GM18519 (cell line): ENCODE data around the gene KLC4.

ENCODE experiments used
- ATAC-seq: cut with Tn5 transposase; IDR thresholded peaks from one replicate; pipeline ENCODE4 v1.9.1; 2021; ENCODE audit warnings: mild to moderate bottlenecking, moderate library complexity; ENCODE audit not compliant: unreplicated experiment, low FRiP score

KLC4 gene

DNA sequence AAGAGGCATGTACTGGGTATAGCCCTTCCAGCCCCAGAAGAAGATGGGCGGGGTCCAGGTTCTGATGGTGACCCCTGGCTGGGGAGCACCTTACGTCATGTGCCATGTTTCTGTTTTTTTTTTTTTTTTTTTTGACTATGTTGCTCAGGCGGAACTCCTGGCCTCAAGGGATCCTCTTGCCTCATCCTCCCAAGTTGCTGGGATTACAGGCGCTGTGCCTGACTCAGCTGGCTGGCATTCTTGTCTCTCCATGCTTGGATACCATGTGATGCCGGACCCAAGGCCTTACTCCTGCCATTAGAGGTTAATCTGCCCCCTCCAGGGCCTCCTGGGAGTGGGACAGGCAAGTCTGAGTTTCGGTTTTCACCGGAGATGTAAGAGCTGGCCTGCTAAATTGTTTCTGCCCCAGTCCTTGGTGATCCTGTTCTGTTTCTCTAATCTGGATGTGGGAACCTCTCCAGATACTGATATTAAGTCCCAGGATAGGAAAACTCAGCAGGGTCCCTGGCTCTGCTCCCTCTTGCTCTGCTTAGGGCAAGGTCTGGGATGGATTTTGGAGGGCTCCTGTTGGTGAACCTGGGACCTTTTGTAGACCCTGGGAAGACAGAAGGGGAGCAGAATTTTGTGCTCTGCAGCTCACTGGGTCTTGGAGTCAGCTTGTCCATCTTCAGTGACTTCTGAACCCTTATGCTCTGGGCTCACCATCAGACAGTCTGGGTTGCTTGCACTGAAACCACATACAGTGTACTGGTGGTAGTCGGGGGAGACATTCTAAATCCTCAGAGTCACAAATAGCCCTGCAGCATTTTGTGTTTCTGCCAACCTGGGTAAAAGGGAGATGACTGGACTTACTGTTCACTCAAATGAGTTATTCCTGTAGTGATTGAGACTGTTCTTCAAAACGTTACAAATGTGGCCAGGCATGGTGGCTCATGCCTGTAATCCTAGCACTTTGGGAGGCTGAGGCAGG, 61.8 kb downstream of the KLC4 start:
- no peak for ATAC-seq

DNA sequence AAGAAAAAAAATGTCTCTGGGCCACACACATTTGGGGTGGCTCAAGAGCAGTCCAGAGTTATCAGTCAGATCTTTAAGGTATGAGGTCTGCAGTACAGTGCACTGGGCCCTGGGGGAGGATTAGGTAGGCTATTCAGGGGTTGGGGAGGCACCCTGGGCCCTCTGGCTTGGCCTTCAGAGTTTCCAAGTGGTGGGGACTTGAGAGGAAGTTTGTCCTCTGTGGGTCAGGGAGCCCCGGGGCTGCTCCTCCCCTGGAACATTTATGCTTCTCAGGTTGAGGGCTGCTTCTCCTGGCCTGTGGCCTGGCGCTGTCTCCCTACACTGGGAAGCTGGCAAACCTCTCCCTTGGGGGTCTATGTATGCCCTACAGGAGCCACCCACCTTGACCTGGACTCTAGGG, 62.7 kb downstream of the KLC4 start:
- no peak for ATAC-seq

DNA sequence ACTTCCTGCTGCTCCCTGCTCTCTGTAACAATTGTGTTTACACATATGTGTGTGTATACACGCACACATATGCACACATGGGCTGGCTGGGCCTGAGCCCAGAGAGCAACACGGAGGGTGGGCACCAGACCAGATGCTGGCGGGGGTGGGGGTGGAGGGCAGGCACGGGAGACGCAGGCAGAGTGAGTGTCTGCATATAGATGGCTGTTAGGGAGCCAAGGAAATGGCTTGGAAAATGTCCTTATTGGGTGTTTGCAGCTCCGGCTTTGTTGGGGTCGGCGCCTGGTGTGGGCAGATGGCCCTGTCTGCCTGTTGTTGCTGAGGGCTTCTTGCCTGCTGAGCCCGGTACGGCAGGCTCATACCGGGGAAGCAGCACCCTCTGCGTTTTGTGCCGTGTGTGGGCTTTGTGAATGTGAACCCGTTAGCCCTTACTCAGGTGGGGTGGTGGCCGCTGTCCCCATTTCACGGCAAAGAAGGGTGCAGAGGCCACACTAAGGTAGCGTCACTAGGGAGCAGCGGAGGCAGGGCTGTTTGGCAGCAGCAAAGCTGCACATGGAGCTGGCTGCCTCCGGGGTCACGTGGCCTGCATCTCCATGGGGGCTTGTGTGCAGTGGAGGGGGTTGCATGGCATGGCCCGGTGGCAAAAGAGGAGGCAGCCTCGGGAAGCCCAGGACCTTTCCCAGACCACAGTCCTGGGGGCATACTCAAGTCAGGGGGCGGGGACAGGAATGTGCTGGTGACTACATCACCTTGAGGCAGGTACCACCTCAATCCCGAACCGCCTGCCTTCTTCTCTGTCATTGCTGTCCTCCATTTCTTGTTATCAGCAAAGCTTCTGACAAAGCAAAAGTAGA, 64.3 kb downstream of the KLC4 start:
- ATAC-seq = no peak

DNA sequence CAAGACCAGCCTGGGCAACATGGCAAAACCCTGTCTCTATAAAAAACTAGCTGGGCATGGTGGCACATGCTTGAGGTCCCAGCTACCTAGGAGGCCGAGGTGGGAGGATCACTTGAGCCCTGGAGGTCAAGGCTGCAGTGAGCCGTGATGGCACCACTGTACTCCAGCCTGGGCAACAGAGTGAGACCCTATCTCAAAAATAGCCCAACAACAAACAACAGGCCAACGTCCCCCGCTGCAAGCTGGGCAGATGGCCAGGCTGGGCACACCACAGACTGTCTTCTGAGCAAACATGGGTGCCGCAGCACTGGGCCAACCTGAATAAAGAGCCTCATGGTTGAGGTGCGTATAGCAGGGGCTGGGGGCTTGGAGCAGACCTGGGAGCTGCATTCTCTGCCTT, 65.0 kb downstream of the KLC4 start:
- no peak for ATAC-seq
